DLD1 (cell line): ENCODE results near the gene RABL6.
"Not testable (repeated sequence)": the region's sequence is repeated elsewhere in the genome, so short reads cannot be mapped to it uniquely, and the experiment has no call there.

ENCODE experiments used
- in situ Hi-C: cut with HindIII; loops from 2 replicates; pipeline ENCODE4 v1.10.0; 2017; ENCODE audit warnings: low sequenced_read_pairs

The RABL6 gene

DNA sequence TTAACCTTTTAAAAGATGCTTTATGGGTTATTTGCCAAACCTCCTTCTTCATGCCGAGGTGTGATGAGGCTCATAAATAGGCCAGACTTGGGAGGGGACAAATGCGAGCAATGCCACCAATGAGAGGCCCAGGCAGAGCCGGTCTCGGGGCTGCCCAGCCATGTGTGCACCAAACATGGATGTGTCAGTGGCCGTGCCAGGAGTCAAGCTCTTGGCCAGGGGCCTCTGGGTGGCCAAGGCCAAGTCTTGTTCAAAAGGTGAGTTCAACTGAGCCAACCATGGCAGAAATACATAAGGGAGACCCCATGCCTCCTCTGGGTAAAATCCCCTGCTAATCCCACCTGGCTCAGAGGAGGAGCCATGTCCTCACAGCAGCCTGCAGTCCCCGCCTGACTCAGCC lies 32.6 kb upstream of the RABL6 start:
- in situ Hi-C loops = no loop called here

DNA sequence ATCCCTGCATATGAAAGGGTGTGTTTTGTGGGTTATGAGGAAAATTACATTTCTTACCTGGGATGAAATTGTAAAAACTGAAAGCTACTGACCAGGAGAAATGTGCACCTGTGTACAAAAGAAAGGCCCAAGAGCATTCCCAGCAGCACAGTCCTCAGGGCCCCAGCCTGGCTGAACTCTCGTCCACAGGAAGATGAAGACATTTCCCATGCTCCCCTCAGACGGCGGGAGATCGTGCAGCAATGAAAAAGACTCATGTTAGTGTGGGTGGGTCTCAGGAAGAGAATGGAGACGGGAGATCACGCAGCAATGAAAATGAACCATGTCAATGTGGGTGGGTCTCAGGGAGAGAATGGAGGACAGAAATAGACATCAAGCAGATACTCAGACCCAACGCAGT lies 30.8 kb upstream of the RABL6 start:
- in situ Hi-C loops = no loop called here

DNA sequence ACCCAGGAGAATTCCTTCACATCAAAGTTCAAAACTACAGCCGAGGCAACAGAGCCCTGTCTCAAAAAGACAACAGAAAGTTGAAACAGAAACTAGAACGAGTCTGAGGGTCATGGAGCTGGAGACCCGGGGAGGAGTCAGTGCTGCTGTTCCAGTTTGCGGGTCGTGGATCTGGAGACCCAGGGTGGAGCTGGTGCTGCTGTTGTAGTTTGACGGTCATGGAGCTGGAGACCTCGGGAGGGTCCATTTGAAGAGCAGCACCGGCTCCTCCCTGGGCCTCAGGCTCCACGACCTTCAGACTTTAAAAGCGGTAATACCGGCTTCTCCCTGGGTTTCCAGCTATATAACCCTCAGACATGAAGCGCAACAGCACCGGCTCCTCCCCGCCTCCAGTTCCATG lies 30.4 kb upstream of the RABL6 start:
- in situ Hi-C loops = no loop called here

DNA sequence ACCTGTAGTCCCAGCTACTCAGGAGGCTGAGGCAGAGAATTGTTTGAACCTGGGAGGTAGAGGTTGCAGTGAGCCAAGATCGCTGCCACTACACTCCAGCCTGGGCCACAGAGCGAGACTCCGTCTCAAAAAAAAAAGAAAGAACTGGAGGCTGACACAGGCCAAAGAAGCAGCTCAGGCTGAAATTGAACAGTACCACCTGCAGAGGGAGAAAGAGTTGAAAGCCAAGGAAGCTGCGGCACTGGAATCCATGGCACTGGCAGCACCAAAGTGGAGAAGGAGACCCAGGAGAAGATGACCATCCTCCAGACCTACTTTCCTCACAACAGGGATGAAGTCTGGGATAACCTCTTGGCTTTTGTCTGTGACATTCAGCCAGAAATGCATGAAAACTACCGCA lies 27.9 kb upstream of the RABL6 start:
- in situ Hi-C loops = no loop called here

DNA sequence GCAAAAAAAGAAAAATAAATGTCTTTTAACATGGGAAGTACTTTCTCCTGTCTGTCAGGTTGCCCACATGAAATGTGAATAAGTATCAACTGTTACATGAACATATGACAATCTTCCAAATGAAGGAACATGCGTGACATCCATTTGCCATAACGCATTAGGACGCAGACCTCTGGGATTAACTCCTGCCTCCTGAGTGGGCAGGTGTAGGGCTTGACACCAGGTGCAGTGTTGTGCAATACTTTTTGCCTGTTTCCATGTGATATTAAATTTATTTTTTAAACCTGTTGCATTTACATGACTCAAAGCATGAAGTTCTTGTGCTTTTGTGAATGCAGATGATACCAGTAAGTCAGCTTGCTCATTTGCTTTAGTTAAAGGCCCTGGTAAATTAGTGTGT lies 25.3 kb upstream of the RABL6 start:
- in situ Hi-C loops = no loop called here

DNA sequence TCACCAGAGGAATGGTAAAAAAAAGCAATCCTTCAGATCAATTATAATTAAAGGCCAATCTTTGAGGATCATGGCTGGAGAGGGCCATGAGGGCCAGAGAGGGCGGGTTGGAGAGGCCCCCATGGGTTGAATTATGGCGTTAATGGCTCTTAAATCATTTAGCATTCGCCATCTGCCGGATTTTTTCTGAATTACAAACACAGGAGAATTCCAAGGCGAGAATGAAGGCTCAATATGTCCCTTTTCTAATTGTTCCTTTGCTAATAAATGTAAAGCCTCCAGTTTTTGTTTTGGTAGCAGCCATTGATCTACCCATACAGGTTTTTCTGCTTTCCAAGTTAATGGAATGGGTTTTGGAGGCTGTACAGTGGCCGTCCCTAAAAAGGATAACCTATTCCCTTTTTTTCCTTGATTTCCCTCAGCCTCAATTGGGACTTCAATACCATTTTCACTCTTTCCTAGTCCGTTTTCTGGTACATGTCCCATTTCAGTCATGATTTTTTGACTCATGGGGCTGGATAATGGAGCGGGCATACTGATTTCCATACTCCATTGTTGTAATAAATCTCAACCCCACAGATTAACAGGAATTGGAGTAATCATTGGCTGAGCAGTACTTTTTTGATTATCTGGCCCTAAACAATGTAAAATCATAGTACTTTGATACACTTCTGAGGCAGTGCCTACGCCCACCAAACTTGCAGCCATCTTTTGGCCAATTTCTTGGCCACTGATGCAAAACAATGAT lies 23.3 kb upstream of the RABL6 start:
- in situ Hi-C loops = no loop called here

DNA sequence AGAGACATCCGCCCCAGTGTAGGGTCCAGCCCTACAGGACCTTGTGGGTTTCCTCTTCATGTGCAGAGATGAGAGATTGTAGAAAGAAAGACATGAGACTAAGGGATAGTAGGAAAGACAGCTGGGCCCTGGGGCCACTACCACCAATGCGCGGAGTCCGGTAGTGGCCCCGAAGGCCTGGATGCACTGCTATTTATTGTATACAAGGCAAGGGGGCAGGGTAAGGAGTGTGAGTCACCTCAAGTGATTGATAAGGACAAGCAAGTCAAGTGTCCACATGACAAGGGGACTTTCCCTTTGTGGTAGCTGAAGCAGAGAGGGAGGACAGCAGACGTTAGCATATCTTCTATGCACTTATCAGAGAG lies 22.8 kb upstream of the RABL6 start:
- in situ Hi-C loops = no loop called here

DNA sequence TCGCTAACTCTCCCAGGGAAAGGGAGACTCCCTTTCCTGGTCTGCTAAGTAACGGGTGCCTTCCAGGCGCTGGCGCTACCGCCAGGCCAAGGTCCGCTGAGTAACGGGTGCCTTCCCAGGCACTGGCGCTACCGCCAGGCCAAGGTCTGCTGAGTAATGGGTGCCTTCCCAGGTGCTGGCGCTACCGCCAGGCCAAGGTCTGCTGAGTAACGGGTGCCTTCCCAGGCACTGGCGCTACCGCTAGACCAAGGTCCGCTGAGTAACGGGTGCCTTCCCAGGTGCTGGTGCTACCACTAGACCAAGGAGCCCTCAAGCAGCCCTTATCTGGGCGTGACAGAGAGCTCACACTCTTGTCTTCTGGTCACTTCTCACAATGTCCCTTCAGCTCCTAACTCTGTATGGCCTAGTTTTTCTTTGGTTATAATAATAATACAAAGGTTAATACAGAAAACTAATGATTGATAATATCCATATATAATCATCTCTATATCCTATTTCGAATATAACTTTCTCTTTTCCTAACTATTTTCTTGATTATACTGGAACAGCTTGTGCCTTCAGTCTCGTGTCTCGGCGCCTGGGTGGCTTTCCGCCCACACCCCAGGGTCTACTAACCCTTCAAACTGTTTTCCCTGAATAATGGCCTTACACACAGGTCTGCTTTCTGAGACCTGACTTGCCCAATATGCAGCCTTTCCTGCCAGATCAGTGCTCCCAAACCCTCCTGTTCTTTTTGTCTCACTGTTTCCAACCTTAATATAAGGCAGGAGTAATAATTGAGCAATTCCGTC lies 22.0 kb upstream of the RABL6 start:
- in situ Hi-C loops = not testable (repeated sequence)

DNA sequence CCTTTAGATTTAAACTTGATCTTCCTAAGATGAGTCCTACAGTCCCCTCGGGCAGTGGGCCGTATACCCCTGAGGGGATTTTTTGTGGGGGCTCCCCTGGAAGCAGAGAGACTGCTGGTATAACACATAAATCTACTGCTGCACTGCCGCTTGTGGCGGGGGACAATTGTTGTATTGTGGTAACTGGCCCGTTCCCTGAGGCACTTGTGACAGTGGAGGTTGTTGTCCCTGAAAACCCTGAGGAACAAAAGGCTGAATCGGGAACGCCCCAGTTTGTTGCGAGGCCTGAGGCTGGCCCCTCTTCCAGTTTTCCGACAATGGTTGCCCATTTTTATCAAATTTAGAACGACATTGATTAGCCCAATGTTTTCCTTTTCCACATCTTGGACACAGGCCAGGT lies 21.3 kb upstream of the RABL6 start:
- in situ Hi-C loops = no loop called here

DNA sequence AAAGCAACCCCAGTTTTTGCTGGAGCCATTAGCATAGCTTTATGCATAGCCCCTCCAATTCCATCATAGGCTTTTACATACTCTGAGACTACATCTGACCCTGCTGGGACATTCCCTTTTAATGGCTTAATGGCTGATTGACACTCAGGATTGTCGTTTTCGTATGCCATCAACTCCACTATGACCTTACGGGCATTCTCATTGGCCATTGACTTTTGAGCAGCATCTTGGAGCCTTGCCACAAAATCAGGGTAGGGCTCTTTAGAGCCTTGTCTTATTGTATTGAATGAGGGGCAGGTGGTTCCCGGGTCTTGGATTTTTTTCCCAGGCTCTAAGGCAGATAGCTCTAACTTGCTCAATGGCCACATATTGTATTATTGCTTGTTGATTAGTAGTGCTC lies 20.8 kb upstream of the RABL6 start:
- in situ Hi-C loops = not testable (repeated sequence)

DNA sequence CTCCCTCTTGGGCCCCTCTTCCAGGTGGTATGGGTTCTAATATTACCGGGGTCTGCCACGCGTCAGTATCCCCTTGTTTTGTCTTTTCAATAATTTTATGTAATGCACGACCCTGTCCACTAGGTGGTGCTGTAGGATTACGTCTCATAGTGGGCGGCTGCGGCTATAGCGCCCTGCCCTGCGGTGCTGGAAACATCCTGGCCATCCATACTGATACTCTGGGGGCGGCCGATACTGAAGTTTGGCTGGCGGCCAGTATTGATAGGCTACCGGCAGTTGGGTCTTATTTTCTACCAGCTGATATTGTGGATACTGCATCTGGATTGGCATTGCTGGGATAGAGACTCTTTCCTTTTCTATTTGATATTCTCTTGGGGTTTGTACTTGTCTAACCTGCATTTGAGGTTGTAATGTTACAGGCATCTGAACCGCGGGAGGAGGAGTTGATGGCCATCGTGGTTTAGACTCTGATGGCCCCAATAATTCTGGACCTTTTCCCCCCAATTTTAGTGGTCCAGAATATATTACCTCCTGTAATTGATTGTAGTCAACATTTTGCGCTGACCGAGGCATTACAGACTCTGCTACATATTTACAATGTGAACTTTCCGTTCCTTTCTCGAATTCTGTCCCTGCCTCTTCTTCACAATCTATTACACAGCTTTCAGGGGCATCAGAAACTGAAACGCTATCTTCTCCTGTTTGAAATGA lies 19.9 kb upstream of the RABL6 start:
- in situ Hi-C loops = no loop called here

DNA sequence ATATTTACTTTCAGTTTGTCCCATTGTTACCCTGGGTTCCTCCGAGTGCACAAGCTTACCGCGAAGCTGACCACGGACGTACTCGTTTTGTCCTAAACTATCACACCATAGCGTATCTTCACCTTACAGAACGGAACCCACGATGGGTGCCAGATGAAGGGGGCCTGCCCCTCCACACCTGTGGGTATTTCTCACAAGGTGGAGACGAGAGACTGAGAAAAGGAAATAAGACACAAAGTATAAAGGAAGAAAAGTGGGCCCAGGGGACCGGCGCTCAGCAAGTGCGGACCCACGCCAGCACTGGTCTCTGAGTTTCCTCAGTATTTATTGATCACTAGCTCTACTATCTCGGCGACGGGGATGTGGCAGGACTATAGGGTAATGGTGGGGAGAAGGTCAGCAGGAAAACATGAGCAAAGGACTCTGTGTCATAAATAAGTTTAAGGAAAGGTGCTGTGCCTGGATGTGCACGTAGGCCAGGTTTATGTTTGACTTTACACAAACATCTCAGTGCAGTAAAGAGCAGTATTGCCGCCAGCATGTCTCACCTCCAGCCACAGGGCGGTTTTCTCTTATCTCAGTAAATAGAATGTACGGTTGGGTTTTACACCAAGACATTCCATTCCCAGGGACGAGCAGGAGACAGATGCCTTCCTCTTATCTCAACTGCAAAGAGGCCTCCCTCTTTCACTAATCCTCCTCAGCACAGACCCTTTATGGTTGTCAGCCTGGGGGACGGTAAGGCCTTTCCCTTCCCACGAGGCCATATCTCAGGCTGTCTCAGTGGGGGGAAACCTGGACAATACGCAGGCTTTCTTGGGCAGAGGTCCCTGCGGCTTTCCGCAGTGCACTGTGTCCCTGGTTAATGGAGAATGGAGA lies 18.9 kb upstream of the RABL6 start:
- in situ Hi-C loops = not testable (repeated sequence)

DNA sequence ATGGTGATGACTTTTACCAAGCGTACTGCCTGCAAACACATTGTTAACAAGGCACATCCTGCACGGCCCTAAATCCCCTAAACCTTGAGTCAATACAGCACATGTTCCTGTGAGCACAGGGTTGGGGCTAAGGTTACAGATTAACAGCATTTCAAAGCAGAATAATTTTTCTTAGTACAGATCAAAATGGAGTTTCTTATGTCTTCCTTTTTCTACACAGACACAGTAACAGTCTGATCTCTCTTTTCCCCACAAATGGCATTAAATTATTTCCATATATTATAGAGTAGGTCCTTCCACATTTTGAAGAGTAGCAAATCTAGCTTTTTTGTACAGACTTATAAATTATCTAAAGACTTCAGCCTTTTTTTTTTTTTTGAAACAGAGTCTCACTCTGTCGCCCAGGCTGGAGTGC lies 18.2 kb upstream of the RABL6 start:
- in situ Hi-C loops = no loop called here

DNA sequence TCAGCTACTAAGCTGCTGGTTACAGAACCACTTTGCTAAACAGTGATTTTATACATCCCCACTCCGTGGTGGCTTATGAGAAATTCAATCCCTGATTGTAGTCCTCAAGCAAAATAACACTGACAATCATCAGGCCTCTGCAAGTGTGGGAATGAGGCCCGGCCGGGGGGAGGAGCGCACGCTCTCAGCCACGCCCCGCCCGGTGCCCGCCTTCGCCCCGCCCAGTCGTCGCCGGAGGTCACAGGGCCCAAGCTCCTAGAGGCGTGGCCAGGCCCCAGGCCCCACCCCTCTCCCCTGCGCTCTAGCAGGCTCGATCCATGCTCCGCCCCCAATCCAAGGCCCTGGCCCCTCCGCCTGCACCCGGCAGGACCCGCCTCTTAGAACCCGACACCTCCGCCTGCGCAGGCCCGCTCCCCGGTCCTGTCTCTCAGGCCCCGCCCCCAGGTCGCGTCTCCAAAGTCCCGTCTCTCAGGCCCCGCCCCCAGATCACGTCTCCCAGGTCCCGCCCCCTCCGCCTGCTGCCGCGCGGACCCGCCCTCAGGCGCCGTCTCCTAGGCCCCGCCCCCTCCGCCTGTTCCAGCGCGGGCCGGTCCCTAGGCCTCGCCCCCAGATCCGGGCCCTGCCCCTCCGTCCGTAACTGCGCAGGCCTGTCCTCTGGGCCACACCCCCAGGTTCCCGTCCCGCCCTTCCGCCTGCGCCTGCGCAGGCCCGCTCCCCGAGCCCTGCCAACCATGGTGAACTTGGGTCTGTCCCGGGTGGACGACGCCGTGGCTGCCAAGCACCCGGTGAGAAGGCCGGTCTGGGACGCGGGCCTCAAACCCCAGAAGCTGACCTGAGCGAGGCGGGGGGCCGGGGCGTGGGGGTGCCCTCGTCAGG lies 16.9 kb upstream of the RABL6 start, which contains the start of gene TMEM141:
TMEM141 (plus strand) TSS at position 705 of the 876 bp plus-strand sequence; CDS start at position 732, 27 bp downstream.
- in situ Hi-C loops = no loop called here

DNA sequence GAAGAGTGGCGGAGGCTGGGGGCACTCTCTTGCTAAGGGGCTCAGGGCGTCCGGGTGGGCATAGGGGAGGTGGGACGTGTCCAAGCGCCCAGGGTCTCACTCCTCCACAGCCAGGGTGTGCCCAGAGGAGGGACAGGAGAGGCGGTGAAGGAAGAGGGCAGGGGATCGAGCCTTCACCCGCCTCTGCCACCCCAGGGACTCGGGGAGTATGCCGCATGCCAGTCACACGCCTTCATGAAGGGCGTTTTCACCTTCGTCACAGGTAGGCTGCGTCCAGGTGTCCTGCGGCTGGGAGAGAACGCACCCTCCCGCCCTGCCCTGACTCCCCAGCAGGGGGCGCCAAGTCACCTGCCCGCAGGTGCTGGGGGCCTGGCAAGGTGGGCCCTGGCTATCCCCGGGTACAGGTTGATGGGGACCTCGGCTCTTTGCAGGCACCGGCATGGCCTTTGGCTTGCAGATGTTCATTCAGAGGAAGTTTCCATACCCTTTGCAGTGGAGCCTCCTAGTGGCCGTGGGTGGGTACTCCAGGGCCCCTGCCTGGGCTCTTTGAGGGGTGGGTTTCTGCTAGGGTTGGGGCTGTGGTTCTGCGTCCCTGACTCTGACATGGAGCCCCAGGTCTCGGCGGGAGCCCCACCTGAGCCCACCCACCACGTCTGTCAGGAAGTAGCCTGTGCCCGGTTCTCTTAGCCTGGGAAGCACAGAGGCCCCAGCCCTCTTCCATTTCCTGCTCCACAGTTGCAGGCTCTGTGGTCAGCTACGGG lies 16.1 kb upstream of the RABL6 start:
- in situ Hi-C loops = no loop called here

DNA sequence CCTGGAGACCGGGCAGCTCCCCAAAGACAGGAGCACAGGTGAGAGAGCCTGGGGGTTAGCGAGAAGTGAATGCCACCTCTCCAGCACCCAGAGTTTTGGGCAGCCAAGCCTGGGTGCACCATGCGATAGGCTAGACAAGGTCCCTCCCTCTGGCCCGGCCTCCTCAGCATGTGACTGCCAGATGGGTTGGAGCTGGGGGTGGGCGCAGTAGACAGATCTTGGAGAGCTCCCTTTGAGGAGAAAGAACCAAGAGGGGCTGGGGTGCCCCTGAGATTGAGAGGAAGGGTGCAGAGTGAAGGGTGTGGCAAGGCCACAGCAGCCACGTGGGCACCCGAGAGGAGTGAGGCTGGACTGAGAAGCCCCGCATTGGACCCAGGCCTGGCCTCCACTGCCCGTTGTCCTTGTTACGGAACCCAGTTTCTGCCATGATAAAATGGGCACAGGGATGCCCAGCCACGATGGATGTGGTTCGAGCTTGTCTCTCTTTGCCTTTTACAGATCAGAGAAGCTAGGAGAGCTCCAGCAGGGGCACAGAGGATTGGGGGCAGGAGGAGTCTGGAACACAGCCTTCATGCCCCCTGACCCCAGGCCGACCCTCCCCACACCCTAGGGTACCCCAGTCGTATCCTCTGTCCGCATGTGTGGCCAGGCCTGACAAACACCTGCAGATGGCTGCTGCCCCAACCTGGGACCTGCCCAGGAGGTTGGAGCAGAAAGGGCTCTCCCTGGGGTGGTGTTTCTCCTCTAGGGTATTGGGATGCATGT lies 15.2 kb upstream of the RABL6 start:
- in situ Hi-C loops = no loop called here

DNA sequence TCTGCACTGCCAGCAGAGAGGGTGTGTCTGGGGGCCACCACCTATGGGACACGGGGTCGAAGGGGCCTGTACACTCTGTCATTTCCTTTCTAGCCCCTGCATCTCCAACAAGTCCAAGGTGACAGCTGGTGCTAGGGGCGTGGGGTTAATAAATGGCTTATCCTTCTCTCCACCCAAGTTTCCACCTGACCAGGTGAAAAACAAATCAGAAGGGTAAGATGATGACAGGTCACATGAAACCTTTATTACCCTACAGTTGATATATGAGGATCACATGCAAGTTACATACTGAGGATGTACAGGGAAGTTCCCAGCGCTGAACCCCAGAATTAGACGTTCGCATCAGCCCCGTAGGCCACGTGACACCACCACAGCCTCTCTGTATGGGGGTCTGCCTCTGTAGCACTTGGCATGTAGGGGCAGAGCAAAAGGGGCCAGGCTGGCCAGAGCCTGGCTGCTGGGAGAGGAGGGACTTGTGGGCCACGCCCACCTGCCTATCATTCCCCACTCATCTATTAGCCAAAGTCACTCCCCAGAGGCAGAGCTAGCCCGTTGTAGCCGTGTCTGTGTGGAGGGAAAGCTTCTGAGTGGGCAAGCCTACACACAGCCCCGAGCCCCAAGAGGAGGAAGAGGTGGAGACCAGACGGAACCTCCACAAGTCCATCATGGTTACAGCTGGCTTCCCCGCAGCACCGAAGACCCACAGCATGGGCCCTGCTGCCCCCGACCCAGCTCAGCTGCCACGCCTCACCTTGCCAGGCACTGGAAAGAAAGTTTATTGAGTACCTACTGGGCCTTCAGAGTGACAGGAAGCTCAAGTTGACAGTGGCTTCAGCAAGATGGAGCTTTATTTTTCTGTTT lies 14.4 kb upstream of the RABL6 start:
- in situ Hi-C loops = no loop called here
